ENCODE measurements around the gene DDX3X.
"Not testable (repeated sequence)": the region's sequence is repeated elsewhere in the genome, so short reads cannot be mapped to it uniquely, and the experiment has no call there.

The DDX3X gene

DNA sequence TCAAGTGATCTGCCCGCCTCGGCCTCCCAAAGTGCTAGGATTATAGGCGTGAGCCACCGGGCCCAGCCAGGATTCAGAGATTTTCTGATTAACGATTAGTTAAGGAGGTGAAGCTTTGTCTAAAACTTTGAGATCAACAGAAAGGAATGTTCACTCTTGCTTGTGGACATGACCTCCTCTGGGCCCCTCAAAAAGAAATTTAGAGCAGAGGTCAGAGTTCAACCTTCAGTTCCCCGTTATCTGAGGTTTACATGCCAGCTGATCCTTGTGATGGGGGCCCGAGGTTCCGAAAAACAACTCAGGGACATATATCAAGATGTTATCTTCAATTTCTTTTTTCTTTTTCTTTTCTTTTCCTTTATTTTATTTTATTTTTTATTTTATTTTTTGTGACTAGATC lies 54.6 kb downstream of the DDX3X start:
- DNase-seq, result no peak
- H3K27ac ChIP-seq, result no peak overlapping the region
- in situ Hi-C loops (cut with HindIII; ENCODE audit: low pct_ligation_motif_present, low sequenced_read_pairs), result no loop called here
- TF ChIP-seq, protein P1, sequence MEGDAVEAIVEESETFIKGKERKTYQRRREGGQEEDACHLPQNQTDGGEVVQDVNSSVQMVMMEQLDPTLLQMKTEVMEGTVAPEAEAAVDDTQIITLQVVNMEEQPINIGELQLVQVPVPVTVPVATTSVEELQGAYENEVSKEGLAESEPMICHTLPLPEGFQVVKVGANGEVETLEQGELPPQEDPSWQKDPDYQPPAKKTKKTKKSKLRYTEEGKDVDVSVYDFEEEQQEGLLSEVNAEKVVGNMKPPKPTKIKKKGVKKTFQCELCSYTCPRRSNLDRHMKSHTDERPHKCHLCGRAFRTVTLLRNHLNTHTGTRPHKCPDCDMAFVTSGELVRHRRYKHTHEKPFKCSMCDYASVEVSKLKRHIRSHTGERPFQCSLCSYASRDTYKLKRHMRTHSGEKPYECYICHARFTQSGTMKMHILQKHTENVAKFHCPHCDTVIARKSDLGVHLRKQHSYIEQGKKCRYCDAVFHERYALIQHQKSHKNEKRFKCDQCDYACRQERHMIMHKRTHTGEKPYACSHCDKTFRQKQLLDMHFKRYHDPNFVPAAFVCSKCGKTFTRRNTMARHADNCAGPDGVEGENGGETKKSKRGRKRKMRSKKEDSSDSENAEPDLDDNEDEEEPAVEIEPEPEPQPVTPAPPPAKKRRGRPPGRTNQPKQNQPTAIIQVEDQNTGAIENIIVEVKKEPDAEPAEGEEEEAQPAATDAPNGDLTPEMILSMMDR (IDR thresholded peaks at IDR 0.05; ENCODE audit: low read depth, low read length, missing control alignments), result no peak
- H3K4me3 ChIP-seq (ENCODE audit: low read depth, low read length), result no peak overlapping the region
- H3K36me3 ChIP-seq (replicated peaks), result no peaks in the 10 kb centered on the region
- no peaks in the 10 kb centered on the region for H3K27me3 ChIP-seq (replicated peaks)

DNA sequence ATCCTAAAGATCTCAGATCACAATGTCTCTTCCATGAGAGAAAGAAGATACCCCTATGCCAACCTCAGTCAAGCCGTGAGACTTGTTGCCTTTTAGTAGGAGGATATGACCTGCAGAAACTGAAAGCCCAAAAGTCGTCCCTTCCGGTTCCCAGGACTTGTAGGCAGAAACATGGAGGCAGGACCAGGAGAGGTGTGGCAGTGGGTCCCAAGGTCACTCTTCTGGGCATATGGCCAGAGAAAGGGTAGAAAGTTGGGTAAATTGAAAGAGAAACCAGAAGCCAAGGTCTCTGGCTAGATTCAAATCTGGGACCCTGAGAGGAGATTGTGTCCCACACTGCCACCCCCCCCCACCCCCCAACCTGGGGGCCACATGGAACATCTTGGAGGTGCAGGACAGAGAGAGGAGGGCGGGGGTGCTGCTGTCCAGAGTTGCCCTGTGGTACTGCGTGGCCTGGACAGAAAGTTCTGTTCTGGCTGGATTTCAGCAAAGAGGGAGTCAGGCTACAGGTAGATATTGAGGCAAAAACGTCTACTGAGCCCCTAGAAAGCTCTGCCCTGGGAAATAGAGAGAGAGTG lies 55.4 kb downstream of the DDX3X start:
- Histone ChIP-seq H3K27ac (no peak overlapping the region), H3K36me3 (replicated peaks) (no peaks in the 10 kb centered on the region), H3K4me3 (ENCODE audit: low read depth, low read length) (no peak overlapping the region), H3K27me3 (replicated peaks) (no peaks in the 10 kb centered on the region)
- in situ Hi-C loops (cut with HindIII; ENCODE audit: low pct_ligation_motif_present, low sequenced_read_pairs), result no loop called here
- TF ChIP-seq, protein P1 (IDR thresholded peaks at IDR 0.05; ENCODE audit: low read depth, low read length, missing control alignments), result no peak
- no peak for DNase-seq

DNA sequence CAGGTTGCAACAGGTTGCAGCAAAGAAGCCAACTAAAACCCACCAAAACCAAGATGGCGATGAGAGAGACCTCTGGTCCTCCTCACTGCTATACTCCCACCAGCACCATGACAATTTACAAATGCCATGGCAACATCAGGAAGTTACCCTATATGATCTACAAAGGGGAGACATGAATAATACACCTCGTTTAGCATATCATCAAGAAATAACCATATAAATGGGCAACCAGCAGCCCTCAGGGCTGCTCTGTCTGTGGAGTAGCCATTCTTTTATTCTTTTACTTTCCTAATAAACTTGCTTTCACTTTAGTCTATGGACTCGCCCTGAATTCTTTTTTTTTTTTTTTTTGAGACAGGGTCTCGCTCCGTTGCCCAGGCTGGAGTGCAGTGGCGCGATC lies 56.6 kb downstream of the DDX3X start:
- in situ Hi-C loops (cut with HindIII; ENCODE audit: low pct_ligation_motif_present, low sequenced_read_pairs); H3K4me3 ChIP-seq (ENCODE audit: low read depth, low read length); DNase-seq; H3K36me3 ChIP-seq (replicated peaks); H3K27me3 ChIP-seq (replicated peaks); H3K27ac ChIP-seq: not testable (repeated sequence)

DNA sequence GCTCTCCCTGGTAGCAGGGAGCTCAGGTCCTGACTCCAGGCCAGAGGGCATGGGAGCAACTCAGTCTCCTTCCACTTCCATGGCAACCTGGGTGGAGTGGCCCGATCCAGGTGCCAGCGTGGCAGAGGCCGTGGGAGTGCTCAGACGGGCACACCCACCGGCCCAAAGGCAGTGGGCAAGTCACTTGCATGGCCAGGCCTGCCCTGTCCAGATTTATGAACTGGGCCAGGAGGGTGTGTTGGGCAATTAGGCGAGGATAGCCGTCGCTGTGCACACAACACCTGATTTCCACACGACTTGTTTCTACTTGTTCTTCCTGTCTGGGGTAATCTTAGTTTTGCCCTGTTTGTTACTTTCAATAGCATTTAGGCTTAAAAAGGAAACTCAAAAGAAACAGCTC lies 57.6 kb downstream of the DDX3X start:
- in situ Hi-C loops (cut with HindIII; ENCODE audit: low pct_ligation_motif_present, low sequenced_read_pairs), result no loop called here
- H3K27ac ChIP-seq, result no peak overlapping the region
- DNase-seq, result no peak

DNA sequence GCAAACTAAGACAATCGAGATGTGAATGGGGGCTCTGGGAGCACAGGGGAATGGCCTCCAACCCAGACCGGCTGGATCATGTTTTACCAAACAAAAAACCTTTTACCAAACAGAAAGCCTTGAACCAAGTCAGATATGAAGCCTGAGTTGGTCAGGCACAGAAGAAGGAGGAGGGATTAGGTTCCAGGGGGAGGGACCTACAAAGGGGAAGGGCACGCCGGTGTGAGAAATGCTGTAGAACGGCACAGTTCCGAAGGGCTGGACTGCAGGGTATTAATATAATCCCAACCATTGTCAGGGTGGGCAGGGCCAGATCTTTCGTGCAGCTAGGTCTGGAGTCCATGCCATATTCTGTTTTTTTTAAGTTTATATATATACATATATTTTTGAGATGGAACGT lies 60.3 kb downstream of the DDX3X start:
- Histone ChIP-seq H3K27ac (no peak overlapping the region), H3K27me3 (replicated peaks) (no peaks in the 10 kb centered on the region), H3K4me3 (ENCODE audit: low read depth, low read length) (no peak overlapping the region), H3K36me3 (replicated peaks) (no peaks in the 10 kb centered on the region)
- in situ Hi-C loops (cut with HindIII; ENCODE audit: low pct_ligation_motif_present, low sequenced_read_pairs), result no loop called here
- TF ChIP-seq, protein P1 (IDR thresholded peaks at IDR 0.05; ENCODE audit: low read depth, low read length, missing control alignments), result no peak
- no peak for DNase-seq

More for the DNA sequence above, 57.6 kb downstream of the DDX3X start:
- Histone ChIP-seq H3K27me3 (replicated peaks) (no peaks in the 10 kb centered on the region), H3K36me3 (replicated peaks) (no peaks in the 10 kb centered on the region), H3K4me3 (ENCODE audit: low read depth, low read length) (no peak overlapping the region)
- TF ChIP-seq, protein P1 (IDR thresholded peaks at IDR 0.05; ENCODE audit: low read depth, low read length, missing control alignments), result no peak

DNA sequence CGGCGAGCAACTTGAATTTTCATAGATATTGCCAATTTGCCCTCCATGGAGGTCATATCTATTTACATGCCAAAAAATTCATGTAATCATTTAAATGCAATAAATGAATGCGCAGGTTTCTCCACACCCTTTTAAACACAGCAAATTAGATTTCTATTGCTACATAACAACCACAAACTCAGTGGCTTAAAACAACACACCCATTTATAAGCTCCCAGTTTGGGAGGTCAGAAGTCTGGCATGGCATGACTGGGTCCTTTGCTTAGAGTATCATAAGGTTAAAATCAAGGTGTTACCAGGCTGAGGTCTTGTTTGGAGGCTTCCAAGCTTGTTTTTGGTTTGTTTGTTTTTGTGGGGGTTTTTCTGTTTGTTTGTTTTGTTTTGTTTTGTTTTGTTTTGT lies 63.3 kb downstream of the DDX3X start:
- TF ChIP-seq, protein P1 (IDR thresholded peaks at IDR 0.05; ENCODE audit: low read depth, low read length, missing control alignments), result no peak
- Histone ChIP-seq H3K4me3 (ENCODE audit: low read depth, low read length) (no peak overlapping the region), H3K27ac (no peak overlapping the region), H3K27me3 (replicated peaks) (no peaks in the 10 kb centered on the region), H3K36me3 (replicated peaks) (no peaks in the 10 kb centered on the region)
- DNase-seq, result no peak
- in situ Hi-C loops (cut with HindIII; ENCODE audit: low pct_ligation_motif_present, low sequenced_read_pairs), result no loop called here

Data from brain microvascular endothelial cell (primary cell).